DMS53 treated with DMSO at 0.1 percent for 48 hours (cell line): Measurements from ENCODE around the gene CYP2S1.

ENCODE experiments used
- DNase-seq: peaks from one replicate; lab custom pipeline; 2025; ENCODE audit not compliant: unreplicated experiment; lab: John Stamatoyannopoulos, UW

The CYP2S1 gene

DNA sequence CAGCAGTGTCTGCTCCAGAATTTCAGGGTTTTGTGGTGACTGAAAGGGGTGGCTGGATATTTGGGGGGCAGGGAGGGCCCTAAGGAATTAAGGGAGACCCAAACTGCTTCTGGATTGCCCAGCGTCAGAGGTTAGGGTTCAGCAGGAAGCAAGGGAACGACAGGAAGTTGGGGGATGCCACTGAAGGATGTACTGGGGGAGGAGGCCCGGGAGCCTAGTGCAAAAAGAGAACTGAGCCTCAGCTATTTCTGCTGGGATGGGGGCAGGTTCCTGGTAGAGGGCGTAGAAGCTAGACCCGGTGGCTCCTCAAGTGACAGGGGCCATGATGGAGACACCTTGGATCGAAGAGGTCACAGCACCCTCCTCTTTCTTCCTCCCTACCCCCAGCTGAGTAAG lies 1.1 kb downstream of the CYP2S1 start:
- no peak for DNase-seq

DNA sequence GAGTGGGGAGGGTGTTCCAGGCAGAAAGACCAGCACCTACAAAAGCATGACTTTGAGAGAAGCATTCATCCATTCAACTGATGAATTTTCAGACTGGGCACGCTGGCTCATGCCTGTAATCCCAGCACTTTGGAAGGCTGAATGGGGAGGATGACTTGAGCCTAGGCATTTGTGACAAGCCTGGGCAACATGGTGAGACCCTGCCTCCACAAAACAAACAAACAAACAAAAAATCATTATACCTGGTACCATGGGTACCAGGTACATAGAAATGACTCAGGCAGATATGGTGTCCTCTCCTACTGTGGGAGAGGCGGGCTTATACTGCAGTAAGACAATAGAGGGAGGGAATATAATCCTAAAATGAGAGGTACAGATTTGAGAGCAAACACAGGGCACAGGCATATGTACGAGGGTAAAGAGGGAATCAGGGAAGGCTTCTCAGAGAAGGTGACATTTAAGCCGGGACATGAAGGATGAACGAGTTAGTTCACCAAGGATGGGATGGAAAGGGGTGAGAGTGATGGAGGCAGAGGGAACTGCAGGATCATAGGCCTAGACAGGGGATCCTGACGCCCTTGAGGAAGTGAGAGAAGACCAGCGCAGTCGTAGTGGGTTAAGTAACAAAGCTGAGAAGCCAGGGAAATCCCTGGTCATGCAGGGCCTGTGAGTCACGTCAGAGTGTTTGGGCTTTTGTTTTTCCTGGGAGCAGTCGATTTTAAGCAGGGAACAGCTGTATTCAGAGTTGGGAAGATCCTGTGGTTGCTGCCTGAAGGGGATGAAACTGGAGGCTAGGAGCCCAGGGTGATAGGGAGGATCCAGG lies 2.9 kb downstream of the CYP2S1 start:
- DNase-seq, result no peak

DNA sequence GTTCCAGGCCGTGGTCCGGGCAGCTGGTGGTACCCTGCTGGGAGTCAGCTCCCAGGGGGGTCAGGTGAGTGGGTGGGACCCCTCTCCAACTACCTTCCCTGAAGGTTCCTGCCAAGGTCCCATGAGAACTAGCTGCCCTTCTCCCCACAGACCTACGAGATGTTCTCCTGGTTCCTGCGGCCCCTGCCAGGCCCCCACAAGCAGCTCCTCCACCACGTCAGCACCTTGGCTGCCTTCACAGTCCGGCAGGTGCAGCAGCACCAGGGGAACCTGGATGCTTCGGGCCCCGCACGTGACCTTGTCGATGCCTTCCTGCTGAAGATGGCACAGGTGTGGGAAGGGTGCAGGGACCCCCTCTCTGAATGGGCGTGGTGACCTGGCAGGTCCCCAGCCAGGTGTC lies 5.5 kb downstream of the CYP2S1 start:
- no peak for DNase-seq

DNA sequence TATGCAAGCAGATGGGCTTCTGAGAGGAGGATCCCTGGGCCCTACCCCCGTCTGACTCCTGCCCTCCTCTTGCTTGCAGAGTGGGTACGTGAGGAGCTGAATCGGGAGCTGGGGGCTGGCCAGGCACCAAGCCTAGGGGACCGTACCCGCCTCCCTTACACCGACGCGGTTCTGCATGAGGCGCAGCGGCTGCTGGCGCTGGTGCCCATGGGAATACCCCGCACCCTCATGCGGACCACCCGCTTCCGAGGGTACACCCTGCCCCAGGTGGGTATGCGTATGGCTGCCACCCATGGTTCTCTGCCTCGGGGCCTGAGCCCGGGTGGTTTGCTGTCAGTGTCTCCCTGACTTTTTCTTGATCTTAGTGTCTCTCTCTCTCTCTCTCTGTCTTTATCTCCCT lies 10.4 kb downstream of the CYP2S1 start:
- no peak for DNase-seq

DNA sequence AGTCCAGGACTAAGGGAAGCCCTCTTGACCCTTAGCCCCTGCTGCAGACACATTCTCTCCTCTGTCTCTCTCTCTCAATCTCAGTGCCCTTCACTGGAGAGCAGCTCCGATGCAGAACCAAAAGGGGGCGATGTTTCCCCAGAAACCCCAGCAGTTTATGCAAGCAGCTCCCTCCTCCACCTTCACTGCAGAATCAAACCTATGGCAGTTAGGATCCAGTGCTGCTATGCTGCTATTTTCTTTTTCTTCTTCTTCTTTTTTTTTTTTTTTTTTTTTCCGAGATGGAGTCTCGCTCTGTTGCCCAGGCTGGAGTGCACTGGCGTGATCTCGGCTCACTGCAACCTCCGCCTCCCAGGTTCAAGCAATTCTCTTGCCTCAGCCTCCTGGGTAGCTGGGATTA lies 11.3 kb downstream of the CYP2S1 start:
- DNase-seq, result peak; percentile 71

DNA sequence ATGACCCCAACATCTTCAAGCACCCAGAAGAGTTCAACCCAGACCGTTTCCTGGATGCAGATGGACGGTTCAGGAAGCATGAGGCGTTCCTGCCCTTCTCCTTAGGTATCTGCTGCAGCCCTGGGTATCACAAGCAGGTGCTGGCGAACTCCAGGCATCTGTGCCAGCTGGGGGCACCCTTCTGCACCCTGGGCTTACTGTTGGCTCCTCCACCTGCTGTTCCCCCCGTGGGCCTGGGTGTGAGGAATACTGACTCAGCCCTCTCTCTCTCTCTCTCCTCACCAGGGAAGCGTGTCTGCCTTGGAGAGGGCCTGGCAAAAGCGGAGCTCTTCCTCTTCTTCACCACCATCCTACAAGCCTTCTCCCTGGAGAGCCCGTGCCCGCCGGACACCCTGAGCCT lies 13.0 kb downstream of the CYP2S1 start:
- no peak for DNase-seq

DNA sequence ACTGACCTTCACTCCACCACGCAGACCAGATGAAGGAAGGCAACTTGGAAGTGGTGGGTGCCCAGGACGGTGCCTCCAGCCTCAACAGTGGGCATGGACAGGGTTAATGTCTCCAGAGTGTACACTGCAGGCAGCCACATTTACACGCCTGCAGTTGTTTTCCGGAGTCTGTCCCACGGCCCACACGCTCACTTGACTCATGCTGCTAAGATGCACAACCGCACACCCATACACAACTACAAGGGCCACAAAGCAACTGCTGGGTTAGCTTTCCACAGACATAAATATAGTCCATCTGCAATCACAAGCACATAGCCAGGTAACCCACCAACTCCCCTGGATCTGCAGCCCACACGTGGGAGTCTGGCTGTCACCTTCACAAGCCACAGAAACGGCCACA lies 13.4 kb downstream of the CYP2S1 start:
- DNase-seq, result no peak

DNA sequence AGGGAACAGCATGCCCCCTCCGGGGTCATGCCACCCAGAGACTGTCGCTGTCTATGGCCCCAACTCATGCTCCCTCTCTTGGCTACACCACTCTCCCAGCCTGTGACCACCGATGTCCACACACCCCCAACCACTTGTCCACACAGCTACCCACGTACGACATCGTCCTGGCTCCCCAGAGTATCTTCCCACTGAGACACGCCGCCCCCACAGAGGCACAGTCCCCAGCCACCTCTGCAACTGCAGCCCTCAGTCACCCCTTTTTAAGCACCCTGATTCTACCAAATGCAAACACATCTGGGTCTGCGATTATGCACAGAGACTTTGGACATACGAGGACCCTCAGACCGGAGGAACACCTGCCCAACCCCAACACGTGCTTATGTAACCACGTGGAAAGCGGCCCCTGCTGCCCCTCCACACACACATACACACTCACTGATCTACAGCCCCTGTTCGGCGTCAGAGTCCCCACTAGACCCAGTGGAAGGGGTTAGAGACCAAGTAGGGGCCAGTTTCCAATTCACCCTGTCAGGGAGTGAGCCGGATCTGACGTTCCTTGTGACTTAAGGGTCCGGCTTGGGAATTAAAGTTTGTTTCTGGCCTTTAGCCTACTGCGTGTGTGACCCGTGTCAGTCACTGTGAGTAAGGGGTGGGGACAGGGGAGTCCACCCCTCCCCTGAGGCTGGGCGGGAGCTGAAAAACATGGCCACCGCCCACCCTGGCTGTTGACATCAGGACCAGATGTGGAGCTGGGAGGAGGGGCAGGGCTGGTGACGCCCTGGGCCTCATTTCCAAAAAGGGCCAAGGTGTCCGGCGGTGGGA lies 14.1 kb downstream of the CYP2S1 start:
- no peak for DNase-seq

DNA sequence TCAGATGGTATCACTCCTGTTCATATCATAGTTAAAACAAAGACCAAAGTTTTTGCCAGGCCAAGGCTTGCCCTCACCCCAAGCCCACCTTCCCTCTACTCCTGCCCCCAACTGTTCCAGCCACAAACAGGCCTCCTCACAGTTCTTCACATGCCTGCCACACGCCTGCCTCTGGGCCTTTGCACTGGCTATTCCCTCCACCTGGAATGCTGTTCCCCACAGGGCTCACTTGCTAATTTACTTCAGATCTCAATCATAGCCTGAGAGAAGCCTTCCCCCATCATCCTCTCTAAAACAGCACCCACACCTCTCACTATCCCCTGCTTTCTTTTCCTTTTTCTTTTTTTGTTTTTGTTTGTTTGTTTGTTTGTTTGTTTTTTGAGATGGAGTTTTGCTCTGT lies 21.1 kb downstream of the CYP2S1 start:
- no peak for DNase-seq

DNA sequence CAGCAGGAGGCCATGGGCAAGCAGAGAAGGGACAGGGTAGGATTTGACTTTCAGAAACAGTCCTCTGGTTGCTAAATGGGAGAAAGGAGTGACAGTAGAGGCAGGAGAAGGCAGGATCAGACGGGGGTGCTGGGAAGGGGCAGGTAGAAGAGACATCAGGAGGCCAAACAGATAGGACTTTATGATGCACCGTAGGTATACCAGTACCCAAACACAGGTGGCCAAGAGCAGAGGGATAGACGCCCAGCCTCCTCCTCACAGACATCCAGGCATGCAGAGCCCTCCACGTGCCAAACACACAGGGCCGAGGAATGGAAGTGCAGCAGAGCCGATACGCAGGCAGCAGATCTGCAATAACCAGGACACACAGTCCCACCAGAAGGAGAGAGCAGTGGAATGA lies 24.7 kb downstream of the CYP2S1 start:
- no peak for DNase-seq

DNA sequence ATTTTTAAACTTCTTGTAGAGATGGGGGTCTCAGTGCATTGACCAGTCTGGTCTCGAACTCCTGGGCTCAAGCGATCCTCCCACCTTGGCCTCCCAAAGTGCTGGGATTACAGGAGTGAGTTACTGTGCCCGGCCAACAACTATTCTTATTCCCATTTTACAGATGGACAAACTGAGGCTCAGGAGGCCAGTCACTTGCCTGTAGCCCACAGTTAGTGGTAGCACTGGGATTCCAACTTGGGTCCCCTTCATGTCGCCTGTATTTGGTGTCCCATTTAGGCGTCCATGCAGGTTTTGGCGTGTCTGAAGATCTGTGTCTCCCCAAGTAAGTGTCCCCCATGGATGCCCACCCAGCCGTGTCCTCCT lies 25.2 kb downstream of the CYP2S1 start:
- DNase-seq, result no peak

DNA sequence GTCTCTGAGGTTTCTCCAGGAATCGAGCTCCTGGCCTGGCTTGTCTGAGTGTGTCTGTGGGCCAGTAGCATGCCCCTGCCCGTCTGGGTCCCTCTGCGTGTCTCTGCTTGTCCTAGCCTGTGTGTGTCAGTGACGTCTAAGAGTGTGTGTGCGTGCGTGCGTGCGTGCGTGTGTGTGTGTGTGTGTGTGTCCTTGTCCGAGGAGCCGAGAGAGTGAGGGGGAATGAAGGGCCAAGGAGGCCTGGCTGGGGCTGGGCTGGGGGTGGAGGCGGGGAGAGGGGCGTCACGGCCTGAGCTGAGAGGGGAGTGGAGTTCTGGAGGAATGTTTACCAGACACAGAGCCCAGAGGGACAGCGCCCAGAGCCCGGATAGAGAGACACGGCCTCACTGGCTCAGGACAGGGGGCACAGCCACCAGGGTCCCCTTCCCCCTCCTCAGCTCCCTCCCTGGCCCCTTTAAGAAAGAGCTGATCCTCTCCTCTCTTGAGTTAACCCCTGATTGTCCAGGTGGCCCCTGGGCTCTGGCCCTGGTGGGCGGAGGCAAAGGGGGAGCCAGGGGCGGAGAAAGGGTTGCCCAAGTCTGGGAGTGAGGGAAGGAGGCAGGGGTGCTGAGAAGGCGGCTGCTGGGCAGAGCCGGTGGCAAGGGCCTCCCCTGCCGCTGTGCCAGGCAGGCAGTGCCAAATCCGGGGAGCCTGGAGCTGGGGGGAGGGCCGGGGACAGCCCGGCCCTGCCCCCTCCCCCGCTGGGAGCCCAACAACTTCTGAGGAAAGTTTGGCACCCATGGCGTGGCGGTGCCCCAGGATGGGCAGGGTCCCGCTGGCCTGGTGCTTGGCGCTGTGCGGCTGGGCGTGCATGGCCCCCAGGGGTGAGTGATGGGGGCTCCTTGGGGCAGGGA lies 25.8 kb downstream of the CYP2S1 start, which contains the start of gene AXL:
TSS of gene AXL (plus strand) at position 609 of the 893 bp plus-strand sequence. CDS start at position 779, 170 bp downstream.
- DNase-seq, result no peak

DNA sequence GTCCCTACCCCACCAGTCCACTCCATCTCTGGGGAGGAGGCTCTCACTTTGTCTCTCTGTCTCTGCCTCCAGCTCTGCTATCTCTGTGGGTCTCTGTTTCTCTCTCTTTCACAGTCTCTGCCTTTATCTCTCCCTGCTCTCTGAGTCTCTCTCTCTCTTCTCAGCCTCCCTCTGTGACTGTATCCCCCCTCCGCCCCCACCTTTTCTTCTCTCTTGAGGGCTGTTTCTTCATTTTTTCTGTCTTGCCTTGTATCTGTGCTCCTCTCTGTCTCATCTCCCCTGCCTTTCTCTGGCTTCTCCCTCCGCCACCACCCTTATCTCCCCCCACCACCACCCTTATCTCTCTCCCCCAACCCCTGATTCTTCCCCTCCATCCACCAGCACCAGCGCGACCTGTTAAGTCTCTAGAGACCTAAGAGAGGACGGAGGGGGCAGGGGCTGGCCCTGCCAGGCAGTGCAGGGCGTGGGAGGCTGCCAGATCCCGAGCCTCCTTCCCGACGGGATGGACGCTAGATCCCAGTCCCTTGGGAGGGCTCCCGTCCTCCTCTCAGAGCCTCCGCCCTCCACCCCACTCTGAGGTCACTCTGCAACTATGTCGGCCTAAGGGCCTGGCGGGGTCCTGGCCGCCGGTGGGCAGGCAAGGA lies 27.0 kb downstream of the CYP2S1 start:
- no peak for DNase-seq

DNA sequence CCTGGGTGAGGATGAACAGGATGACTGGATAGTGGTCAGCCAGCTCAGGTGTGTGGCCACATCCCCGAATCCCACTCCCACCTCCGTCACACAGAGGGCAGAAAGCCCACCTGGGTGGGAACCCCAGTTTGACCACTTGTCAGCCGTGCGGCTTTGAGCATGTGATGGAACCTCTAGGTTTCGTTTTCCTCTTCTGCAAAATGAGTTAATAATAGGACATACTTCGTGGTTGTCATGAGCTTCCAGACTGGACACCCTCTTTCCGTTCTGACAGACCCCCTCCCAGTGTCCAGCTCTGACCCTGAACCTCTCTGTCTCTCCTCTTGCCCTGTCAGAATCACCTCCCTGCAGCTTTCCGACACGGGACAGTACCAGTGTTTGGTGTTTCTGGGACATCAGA lies 27.8 kb downstream of the CYP2S1 start:
- DNase-seq, result no peak

DNA sequence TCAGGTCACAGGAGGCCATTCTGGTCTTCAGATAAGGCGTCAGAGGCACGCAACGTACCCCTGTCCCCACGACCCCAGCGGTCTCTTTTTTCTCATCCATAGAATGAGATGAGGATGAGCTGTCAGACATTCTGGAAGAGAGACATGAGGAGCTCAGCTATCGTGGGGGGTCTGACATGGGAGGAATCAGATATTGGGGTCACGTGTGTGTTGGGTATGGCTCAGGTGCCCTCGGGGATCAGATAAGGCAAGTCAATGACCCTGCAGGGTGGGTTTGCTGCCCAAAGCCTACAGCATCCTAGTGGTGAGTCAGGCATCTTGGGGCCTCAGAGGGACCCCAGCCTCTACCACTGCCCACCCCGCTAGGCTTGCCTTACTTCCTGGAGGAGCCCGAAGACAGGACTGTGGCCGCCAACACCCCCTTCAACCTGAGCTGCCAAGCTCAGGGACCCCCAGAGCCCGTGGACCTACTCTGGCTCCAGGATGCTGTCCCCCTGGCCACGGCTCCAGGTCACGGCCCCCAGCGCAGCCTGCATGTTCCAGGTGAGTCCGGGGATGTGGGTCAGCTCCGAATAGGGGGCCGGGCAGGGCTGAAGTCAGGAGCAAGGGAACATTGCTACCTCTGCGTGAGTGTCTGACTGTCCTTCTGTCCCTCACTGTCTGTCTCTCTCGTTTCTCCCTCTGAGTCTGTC lies 28.6 kb downstream of the CYP2S1 start:
- DNase-seq, result no peak

DNA sequence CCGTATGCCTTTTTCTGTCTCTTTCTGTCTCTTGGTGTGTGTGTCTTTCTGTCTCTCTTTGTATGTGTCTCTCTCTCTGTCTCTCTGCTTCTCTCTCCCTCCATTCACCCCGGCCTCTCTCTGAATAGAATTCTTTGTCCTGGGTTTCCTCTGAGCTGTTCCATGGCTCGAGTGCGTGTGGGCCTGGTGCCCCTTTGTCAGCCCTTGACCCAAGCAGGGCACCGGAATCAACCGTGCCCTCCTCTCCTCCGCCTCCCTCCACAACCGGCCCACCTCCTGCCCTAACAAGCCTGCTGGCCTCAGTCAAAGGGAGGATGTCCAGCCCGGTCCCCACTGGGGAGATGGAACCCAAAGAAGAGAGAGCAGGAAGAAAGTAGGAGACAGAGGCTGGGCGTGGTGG lies 29.2 kb downstream of the CYP2S1 start:
- DNase-seq, result no peak

DNA sequence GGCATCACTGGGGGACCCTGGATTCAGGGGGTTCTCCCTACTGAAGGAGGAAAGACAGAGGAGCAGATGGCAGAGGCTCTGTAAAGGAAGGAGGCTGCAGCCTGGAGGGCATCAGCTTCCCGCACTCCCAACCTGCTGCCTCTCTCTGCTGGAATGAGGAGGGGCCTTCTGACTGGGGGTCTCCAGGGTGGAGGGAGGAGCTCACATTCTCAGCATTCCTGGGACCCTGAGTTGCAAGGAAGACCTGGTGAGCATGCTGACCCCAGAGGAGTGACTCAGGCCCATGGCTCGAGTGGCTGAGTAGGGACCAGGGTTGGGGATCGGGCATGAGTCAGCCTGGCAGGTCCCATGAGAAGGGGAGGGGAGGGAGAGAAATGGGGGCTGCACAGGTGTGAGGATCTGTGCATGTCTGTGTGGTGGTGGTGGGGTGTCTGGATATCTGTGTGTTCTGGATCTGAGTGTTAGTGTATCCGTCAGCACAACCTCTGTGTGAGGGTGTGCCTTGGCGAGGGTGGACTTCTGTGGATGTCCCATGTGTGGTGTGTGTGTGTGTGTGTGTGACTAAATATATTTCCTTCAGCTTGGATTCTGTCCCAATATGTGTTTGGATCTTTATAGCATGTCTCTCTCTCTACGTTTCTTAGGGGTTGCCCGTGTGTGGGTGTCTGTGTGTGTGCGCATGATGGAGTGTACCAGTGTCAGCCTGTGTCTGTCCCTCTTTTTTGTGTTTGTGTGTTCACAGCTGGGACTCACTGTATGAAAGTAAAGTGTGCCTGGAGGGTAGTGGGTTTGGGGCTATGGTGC lies 30.6 kb downstream of the CYP2S1 start:
- DNase-seq, result no peak

DNA sequence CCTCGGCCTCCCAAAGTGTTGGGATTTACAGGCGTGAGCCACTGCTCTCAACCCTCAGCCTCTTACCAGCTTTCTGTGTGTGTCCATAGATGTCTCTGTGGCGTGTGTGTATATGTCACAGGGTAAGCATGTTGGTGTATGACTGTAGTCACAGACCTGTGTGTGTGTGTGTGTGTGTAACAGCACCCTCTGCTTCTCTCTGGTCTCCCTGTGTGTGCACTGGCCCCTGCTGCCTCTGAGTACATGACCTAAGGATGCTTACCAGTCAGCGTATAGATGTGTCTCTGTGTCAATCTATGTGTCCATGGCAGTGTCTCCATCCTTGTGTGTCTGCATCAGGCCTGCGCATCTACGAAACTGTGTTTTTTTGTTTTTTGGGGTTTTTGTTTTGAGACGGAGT lies 31.6 kb downstream of the CYP2S1 start:
- no peak for DNase-seq

DNA sequence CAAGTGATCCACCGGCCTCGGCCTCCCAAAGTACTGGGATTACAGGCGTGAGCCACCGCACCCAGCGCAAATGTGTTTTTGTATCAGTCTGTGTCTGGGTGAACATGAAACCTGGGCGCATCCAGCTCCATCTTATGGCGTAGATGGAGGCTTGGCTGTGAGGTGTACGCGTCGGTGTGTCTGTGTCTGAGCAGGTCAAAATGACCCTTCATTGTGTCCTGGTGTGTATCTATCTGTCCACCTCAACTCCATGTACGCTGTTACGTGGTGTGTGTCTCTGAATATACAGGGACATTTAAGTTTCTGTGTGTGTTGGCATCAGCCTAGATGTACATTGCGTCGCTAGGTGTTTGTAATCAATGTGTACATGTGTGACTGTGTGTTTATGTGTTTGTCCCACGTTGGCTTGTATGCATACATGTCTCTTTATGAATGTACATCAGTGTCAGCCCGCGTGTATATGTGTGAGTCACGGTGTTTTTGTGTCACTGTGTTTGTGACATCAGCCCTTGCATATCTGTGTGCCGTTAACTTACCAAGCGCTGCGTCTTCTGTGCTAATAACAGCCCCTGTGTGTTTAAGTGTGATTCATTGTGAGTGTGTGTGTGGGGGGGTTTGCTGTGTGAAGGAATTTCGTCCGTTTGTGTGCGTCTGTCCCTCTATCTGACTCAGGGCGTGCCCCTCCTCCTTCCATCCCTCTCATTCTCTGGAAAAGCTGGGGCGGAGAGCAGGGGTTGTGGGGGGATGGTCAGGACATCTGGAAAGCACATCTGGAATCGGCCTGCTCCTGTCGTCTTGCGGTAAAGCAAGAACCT lies 32.4 kb downstream of the CYP2S1 start:
- DNase-seq, result no peak
